ENCODE results near the gene STK25.
A peak's percentile ranks its signal among the peaks of the same experiment; 100 is the strongest.

The STK25 gene

GRCh38 chr2:241539616-241540374 is 31.4 kb upstream of the STK25 start:
- H2BK120ac ChIP-seq (ENCODE audit: low read depth, low read length) = no peak overlapping the region
- peak overlapping the region; percentile 62 for H3K23ac ChIP-seq (ENCODE audit: low read depth, low read length, poor library complexity)
- H3K9ac ChIP-seq (ENCODE audit: low read depth, low read length, poor library complexity) = no peak overlapping the region
- no peak for DNase-seq (ENCODE audit: low spot score)
- no peak overlapping the region for H3K18ac ChIP-seq (ENCODE audit: low read length)
- H3K4me3 ChIP-seq (ENCODE audit: low read length in 2 of 2) = no peak overlapping the region
- H3K36me3 ChIP-seq (replicated peaks in 1 of 2; ENCODE audit: control insufficient read depth in 2 of 2, insufficient read depth in 2 of 2, low read length in 2 of 2) = no peaks in the 10 kb centered on the region
- peak overlapping the region; percentile 40 for H2AK5ac ChIP-seq (ENCODE audit: low read depth, low read length)
- H4K8ac ChIP-seq (ENCODE audit: low read depth, low read length) = no peak overlapping the region
- H3K79me1 ChIP-seq (ENCODE audit: low read depth, low read length) = no peaks in the 10 kb centered on the region
- H3K4ac ChIP-seq (ENCODE audit: low read length) = no peak overlapping the region
- H3K4me1 ChIP-seq (ENCODE audit: control insufficient read depth in 2 of 2, insufficient read depth in 1 of 2, low read depth in 1 of 2, low read length in 2 of 2) = peaks cover 18 to 31% of the 10 kb centered on the region in 2 donors
- no peak overlapping the region for H3K4me2 ChIP-seq (ENCODE audit: insufficient read depth, low read length, poor library complexity, severe bottlenecking)
- H3K14ac ChIP-seq (ENCODE audit: low read length) = peak overlapping the region; percentile 11
- H4K91ac ChIP-seq (ENCODE audit: low read depth, low read length, poor library complexity) = no peak overlapping the region
- H2BK15ac ChIP-seq (ENCODE audit: low read length) = no peak overlapping the region
- no peak overlapping the region for H2AFZ ChIP-seq (ENCODE audit: low read length)
- H3K9me3 ChIP-seq (replicated peaks in 1 of 2; ENCODE audit: control insufficient read depth in 2 of 2, insufficient read depth in 1 of 2, low read depth in 1 of 2, low read length in 2 of 2) = peaks cover 0 to 2% of the 10 kb centered on the region in 2 donors
- no peak overlapping the region for H3K27ac ChIP-seq (replicated peaks; ENCODE audit: low read length)
- no peak overlapping the region for H2BK12ac ChIP-seq (ENCODE audit: low read length)
- H3K27me3 ChIP-seq (ENCODE audit: control insufficient read depth in 3 of 3, insufficient read depth in 3 of 3, low read depth in 1 of 3, low read length in 3 of 3) = peaks cover 8 to 49% (median 26%) of the 10 kb centered on the region in 3 experiments
- peak overlapping the region; percentile 46 for H2BK5ac ChIP-seq (ENCODE audit: low read length)
- WGBS, 2 donors (ENCODE audit: extremely low coverage in 2 of 2, insufficient read length in 2 of 2, insufficient replicate concordance in 1 of 2) = no CpG with 5 or more reads among the region's 11 CpGs

GRCh38 chr2:241538838-241539615 is 30.6 kb upstream of the STK25 start:
- Histone ChIP-seq H3K4me2 (ENCODE audit: insufficient read depth, low read length, poor library complexity, severe bottlenecking) (no peak overlapping the region), H4K8ac (ENCODE audit: low read depth, low read length) (no peak overlapping the region), H2BK12ac (ENCODE audit: low read length) (no peak overlapping the region), H3K18ac (ENCODE audit: low read length) (no peak overlapping the region), H3K36me3 (replicated peaks in 1 of 2; ENCODE audit: control insufficient read depth in 2 of 2, insufficient read depth in 2 of 2, low read length in 2 of 2) (no peaks in the 10 kb centered on the region), H2BK120ac (ENCODE audit: low read depth, low read length) (no peak overlapping the region), H3K27me3 (ENCODE audit: control insufficient read depth in 3 of 3, insufficient read depth in 3 of 3, low read depth in 1 of 3, low read length in 3 of 3) (peaks cover 8 to 49% (median 26%) of the 10 kb centered on the region in 3 experiments), H3K14ac (ENCODE audit: low read length) (peak overlapping the region; percentile 11), H3K79me1 (ENCODE audit: low read depth, low read length) (no peaks in the 10 kb centered on the region), H2BK15ac (ENCODE audit: low read length) (no peak overlapping the region), H3K9ac (ENCODE audit: low read depth, low read length, poor library complexity) (no peak overlapping the region), H3K4me1 (ENCODE audit: control insufficient read depth in 2 of 2, insufficient read depth in 1 of 2, low read depth in 1 of 2, low read length in 2 of 2) (peaks cover 20 to 38% of the 10 kb centered on the region in 2 donors), H2BK5ac (ENCODE audit: low read length) (peak overlapping the region; percentile 46), H3K27ac (replicated peaks; ENCODE audit: low read length) (no peak overlapping the region), H2AFZ (ENCODE audit: low read length) (no peak overlapping the region), H2AK5ac (ENCODE audit: low read depth, low read length) (no peak overlapping the region), H3K23ac (ENCODE audit: low read depth, low read length, poor library complexity) (peak overlapping the region; percentile 62), H3K4ac (ENCODE audit: low read length) (no peak overlapping the region), H3K9me3 (replicated peaks in 1 of 2; ENCODE audit: control insufficient read depth in 2 of 2, insufficient read depth in 1 of 2, low read depth in 1 of 2, low read length in 2 of 2) (peaks cover 0 to 2% of the 10 kb centered on the region in 2 donors), H3K4me3 (ENCODE audit: low read length in 2 of 2) (no peak overlapping the region), H4K91ac (ENCODE audit: low read depth, low read length, poor library complexity) (no peak overlapping the region)
- no CpG with 5 or more reads among the region's 15 CpGs for WGBS, 2 donors (ENCODE audit: extremely low coverage in 2 of 2, insufficient read length in 2 of 2, insufficient replicate concordance in 1 of 2)
- no peak for DNase-seq (ENCODE audit: low spot score)

GRCh38 chr2:241535871-241536655 is 27.7 kb upstream of the STK25 start:
- WGBS, 2 donors (ENCODE audit: extremely low coverage in 2 of 2, insufficient read length in 2 of 2, insufficient replicate concordance in 1 of 2) = no CpG with 5 or more reads among the region's 13 CpGs
- H3K14ac ChIP-seq (ENCODE audit: low read length) = no peak overlapping the region
- H4K91ac ChIP-seq (ENCODE audit: low read depth, low read length, poor library complexity) = no peak overlapping the region
- no peak overlapping the region for H3K23ac ChIP-seq (ENCODE audit: low read depth, low read length, poor library complexity)
- no peak overlapping the region for H3K4me2 ChIP-seq (ENCODE audit: insufficient read depth, low read length, poor library complexity, severe bottlenecking)
- H2BK12ac ChIP-seq (ENCODE audit: low read length) = no peak overlapping the region
- no peak overlapping the region for H2AFZ ChIP-seq (ENCODE audit: low read length)
- H3K36me3 ChIP-seq (replicated peaks in 1 of 2; ENCODE audit: control insufficient read depth in 2 of 2, insufficient read depth in 2 of 2, low read length in 2 of 2) = no peaks in the 10 kb centered on the region
- no peaks in the 10 kb centered on the region for H3K79me1 ChIP-seq (ENCODE audit: low read depth, low read length)
- H3K27ac ChIP-seq (replicated peaks; ENCODE audit: low read length) = no peak overlapping the region
- no peaks in the 10 kb centered on the region for H3K9me3 ChIP-seq (replicated peaks in 1 of 2; ENCODE audit: control insufficient read depth in 2 of 2, insufficient read depth in 1 of 2, low read depth in 1 of 2, low read length in 2 of 2)
- H3K4ac ChIP-seq (ENCODE audit: low read length) = no peak overlapping the region
- H2BK120ac ChIP-seq (ENCODE audit: low read depth, low read length) = no peak overlapping the region
- H2BK15ac ChIP-seq (ENCODE audit: low read length) = no peak overlapping the region
- no peak overlapping the region for H2AK5ac ChIP-seq (ENCODE audit: low read depth, low read length)
- H3K4me3 ChIP-seq (ENCODE audit: low read length in 2 of 2) = no peak overlapping the region
- no peak overlapping the region for H3K18ac ChIP-seq (ENCODE audit: low read length)
- peaks cover 13 to 38% of the 10 kb centered on the region in 2 donors for H3K4me1 ChIP-seq (ENCODE audit: control insufficient read depth in 2 of 2, insufficient read depth in 1 of 2, low read depth in 1 of 2, low read length in 2 of 2)
- DNase-seq (ENCODE audit: low spot score) = no peak
- H2BK5ac ChIP-seq (ENCODE audit: low read length) = no peak overlapping the region
- peaks cover 0 to 42% (median 7%) of the 10 kb centered on the region in 3 experiments for H3K27me3 ChIP-seq (ENCODE audit: control insufficient read depth in 3 of 3, insufficient read depth in 3 of 3, low read depth in 1 of 3, low read length in 3 of 3)
- H4K8ac ChIP-seq (ENCODE audit: low read depth, low read length) = no peak overlapping the region
- no peak overlapping the region for H3K9ac ChIP-seq (ENCODE audit: low read depth, low read length, poor library complexity)

Measured in neuronal stem cell (in vitro differentiated cells).